ENCODE results near the gene VWF.
"Not testable (repeated sequence)": the region's sequence is repeated elsewhere in the genome, so short reads cannot be mapped to it uniquely, and the experiment has no call there.

Gene VWF

DNA sequence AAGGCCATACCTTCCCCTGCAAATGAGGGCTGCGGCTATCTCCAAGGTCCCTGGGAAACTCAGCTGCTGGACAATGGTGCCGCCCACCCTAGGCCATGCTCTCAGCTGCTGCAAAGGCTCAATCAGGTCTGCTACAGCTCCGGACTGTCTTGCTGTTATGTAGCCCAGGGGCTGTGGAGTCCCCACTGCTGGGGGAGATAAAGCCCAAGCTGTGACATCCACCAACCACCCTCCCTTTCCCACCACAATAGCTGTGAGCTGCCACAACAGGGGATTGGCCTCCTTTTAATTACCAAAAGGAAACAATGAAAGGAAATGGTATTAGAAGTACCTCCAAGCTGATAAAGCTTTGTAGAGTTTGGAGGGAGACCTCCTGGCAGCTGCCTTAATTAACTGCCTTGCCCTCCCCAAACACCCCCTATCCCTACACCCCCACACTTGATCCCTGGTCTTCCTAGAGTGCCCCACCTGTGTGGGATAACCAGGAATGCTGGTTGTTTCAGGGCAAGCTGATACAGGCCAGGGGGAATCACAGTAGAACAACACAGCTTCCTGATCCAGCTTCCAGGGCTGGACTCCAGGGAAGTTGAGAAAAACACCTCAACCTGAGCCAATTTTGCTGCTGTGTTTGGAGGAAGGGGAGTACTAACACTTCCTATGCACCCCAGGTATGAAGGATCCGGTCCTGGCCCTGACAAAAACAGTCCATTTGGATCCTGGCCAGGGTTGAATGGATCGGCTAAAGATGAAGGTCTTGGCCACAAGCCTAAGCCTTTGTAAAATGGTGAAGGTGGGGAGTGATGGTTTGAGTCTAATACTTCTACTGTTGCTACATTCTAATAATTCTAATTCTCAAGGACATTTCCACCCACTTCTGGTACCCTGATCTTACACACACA is at the start of gene VWF:
Gene VWF, minus strand, starts transcription at position 260 of the 899 bp plus-strand sequence. CDS start 1,474 bp downstream, outside the sequence.
- no peak for DNase-seq
- in situ Hi-C loops (cut with HindIII; ENCODE audit: low pct_ligation_motif_present, low pct_unique_long_range_greater_than_20kb, low sequenced_read_pairs) = no loop called here

DNA sequence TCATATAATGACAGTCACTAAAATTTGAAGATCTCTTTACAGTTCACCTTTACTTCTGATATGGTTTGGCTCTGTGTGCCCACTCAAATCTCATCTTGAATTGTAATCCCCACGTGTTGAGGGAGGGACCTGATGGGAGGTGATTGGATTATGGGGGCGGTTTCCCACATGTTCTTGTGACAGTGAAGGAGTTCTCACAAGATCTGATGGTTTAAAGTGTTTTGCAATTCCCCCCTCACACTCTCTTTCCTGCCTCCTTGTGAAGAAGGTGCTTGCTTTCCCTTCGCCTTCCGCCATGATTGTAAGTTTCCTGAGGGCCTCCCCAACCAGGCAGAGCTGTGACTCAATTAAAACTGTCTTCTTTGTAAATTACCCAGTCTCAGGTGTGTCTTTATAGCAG is 48.4 kb upstream of the VWF start:
- in situ Hi-C loops (cut with HindIII; ENCODE audit: low pct_ligation_motif_present, low pct_unique_long_range_greater_than_20kb, low sequenced_read_pairs) = no loop called here
- no peak for DNase-seq

GRCh38 chr12:6172086-6172485 is 47.6 kb upstream of the VWF start:
- no peak for DNase-seq
- in situ Hi-C loops (cut with HindIII; ENCODE audit: low pct_ligation_motif_present, low pct_unique_long_range_greater_than_20kb, low sequenced_read_pairs) = no loop called here

- DNase-seq = no peak
- in situ Hi-C loops (cut with HindIII; ENCODE audit: low pct_ligation_motif_present, low pct_unique_long_range_greater_than_20kb, low sequenced_read_pairs) = no loop called here
These were observed 47.0 kb upstream of the VWF start for GRCh38 chr12:6171409-6172015.

- peak; percentile 95 for DNase-seq
- in situ Hi-C loops (cut with HindIII; ENCODE audit: low pct_ligation_motif_present, low pct_unique_long_range_greater_than_20kb, low sequenced_read_pairs) = no loop called here
These were observed 43.1 kb upstream of the VWF start for GRCh38 chr12:6167327-6168280.

GRCh38 chr12:6166808-6167207 is 42.3 kb upstream of the VWF start:
- in situ Hi-C loops (cut with HindIII; ENCODE audit: low pct_ligation_motif_present, low pct_unique_long_range_greater_than_20kb, low sequenced_read_pairs) = no loop called here
- DNase-seq = no peak

DNA sequence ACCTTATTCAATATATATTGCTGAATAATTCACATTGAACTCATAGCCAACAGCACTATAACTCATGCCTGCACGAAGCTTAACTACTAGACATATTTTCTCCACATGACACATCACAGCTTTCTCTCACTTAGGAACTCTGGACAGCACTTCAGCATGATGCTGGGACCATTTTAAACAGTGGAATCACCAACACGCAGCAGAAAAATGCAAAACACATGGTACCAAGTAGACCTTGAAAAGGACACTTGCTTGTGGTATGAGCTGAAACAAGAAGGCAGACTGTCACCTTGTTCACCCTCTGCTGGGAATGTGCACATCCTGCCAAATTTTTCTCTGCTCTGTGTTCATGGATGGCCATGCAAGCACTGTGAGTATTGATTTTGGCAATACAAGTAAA is 40.9 kb upstream of the VWF start:
- DNase-seq = no peak
- in situ Hi-C loops (cut with HindIII; ENCODE audit: low pct_ligation_motif_present, low pct_unique_long_range_greater_than_20kb, low sequenced_read_pairs) = no loop called here

GRCh38 chr12:6163416-6164060 is 39.1 kb upstream of the VWF start:
- DNase-seq = no peak

DNA sequence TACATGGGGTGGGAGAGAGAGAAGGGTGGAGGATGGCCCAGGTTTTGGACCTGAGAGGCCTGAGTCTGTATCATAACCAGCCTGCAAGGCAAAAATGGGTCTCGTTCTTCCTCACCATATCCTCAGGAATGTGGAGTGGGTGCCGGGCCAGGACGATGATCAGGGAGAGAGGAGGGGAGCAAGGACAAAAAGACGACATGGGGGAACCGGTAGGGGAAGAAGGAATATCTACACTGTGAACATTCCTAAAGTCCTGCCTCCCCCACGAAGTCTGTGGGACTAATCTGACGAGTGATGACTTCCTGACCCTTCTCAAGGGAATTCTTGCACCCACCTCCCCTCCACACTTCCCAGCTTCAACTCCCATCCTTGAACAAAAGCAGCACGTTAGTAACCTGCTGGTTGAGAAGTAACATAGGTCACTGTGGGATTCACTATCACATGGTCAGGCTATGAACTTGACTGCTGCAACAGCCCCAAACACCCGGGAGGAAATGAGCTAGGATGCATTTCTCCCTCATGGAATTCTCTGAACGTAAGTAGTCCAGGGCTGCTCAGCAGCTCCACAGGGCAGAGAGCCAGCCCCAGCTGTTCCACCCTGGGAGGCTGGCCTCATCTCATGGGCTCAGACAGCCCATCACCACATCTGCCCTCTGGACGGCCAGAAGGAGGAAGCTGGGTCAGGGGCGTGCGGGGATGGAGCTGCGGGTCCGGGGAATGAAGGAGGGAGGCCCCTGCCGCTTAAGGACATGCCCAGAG is 36.8 kb upstream of the VWF start:
- DNase-seq = no peak
- in situ Hi-C loops (cut with HindIII; ENCODE audit: low pct_ligation_motif_present, low pct_unique_long_range_greater_than_20kb, low sequenced_read_pairs) = no loop called here

More at GRCh38 chr12:6163416-6164060, 39.1 kb upstream of the VWF start:
- in situ Hi-C loops (cut with HindIII; ENCODE audit: low pct_ligation_motif_present, low pct_unique_long_range_greater_than_20kb, low sequenced_read_pairs) = no loop called here

- in situ Hi-C loops (cut with HindIII; ENCODE audit: low pct_ligation_motif_present, low pct_unique_long_range_greater_than_20kb, low sequenced_read_pairs); DNase-seq: not testable (repeated sequence)
These were observed 35.7 kb upstream of the VWF start for GRCh38 chr12:6160049-6160649.

DNA sequence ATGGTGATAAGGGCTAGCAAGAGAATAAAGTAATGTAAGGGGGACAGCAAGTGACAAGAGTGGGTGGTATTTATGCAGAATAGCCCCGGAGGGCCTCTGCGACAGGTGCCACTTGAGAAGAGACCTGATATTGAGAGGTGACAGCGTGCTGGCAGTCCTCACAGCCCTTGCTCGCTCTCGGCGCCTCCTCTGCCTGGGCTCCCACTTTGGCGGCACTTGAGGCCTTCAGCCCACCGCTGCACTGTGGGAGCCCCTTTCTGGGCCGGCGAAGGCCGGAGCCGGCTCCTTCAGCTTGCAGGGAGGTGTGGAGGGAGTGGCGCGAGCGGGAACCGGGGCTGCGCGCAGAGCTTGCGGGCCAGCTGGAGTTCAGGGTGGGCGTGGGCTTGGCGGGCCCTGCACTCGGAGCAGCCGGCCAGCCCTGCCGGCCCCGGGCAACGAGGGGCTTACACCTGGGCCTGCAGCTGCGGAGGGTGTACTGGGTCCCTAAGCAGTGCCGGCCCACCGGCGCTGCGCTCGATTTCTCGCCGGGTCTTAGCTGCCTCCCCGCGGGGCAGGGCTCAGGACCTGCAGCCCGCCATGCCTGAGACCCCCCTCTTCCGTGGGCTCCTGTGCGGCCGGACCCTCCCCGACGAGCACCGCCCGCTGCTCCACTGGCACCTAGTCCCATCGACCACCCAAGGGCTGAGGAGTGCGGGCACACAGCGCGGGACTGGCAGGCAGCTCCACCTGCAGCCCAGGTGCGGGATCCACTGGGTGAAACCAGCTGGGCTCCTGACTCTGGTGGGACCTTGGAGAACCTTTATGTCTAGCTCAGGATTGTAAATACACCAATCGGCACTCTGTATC is 34.9 kb upstream of the VWF start:
- DNase-seq; in situ Hi-C loops (cut with HindIII; ENCODE audit: low pct_ligation_motif_present, low pct_unique_long_range_greater_than_20kb, low sequenced_read_pairs): not testable (repeated sequence)

GRCh38 chr12:6158749-6159148 is 34.3 kb upstream of the VWF start:
- in situ Hi-C loops (cut with HindIII; ENCODE audit: low pct_ligation_motif_present, low pct_unique_long_range_greater_than_20kb, low sequenced_read_pairs) = no loop called here
- no peak for DNase-seq

GRCh38 chr12:6158255-6158654 is 33.8 kb upstream of the VWF start:
- in situ Hi-C loops (cut with HindIII; ENCODE audit: low pct_ligation_motif_present, low pct_unique_long_range_greater_than_20kb, low sequenced_read_pairs) = no loop called here

GRCh38 chr12:6157482-6157881 is 33.0 kb upstream of the VWF start:
- in situ Hi-C loops (cut with HindIII; ENCODE audit: low pct_ligation_motif_present, low pct_unique_long_range_greater_than_20kb, low sequenced_read_pairs) = no loop called here
- no peak for DNase-seq

More at GRCh38 chr12:6158255-6158654, 33.8 kb upstream of the VWF start:
- no peak for DNase-seq

- in situ Hi-C loops (cut with HindIII; ENCODE audit: low pct_ligation_motif_present, low pct_unique_long_range_greater_than_20kb, low sequenced_read_pairs) = no loop called here
- DNase-seq = no peak
These were observed 30.4 kb upstream of the VWF start for GRCh38 chr12:6154730-6155459.

DNA sequence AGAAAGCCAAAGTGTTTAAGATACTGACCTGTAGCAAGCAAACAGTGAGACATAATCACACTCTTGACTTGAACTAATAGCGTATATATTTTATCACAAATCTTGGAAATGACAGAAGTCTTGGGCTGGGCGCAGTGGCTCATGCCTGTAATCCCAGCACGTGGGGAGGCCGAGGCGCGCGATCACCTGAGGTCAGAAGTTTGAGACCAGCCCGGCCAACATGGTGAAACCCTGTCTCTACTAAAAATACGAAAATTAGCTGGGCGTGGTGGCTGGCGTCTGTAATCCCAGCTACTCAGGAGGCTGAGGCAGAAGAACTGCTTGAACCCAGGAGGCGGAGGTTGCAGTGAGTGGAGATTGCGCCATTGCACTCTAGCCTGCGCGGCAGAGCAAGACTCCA is 24.3 kb upstream of the VWF start:
- DNase-seq; in situ Hi-C loops (cut with HindIII; ENCODE audit: low pct_ligation_motif_present, low pct_unique_long_range_greater_than_20kb, low sequenced_read_pairs): not testable (repeated sequence)

Data from ACHN (cell line).